Endothelial cell of umbilical vein (primary cell): ENCODE data around the gene DBR1. TPM values are rescaled to one million over a fixed set of nuclear protein-coding genes. Genes with fewer than 3 reads are reported as not detected.

ENCODE experiments used
- BruUV-seq: library from RNA; stranded (reverse); fragments of 400-500 nt; replicated peaks from 2 replicates; lab custom pipeline; 2021; lab: Mats Ljungman, UMichigan
- CTCF ChIA-PET: fragments of 300-600, 350-600 bp; sonication (Branson Sonifier 250); formaldehyde crosslinking; loops from one replicate; lab custom pipeline; 2021; ENCODE audit warnings: antibody characterized with exemption, inconsistent platforms; lab: Charles Lee
- POLR2A ChIA-PET: fragments of 300-600, 350-600 bp; sonication (Branson Sonifier 250); formaldehyde crosslinking; loops from one replicate; lab custom pipeline; 2021; ENCODE audit warnings: antibody characterized with exemption, inconsistent platforms; lab: Charles Lee
- DNase-seq: peaks from one replicate; pipeline ENCODE4 v3.0.0-alpha.2; 2011; ENCODE audit warnings: low read depth, low spot score
- FAIRE-seq: peaks from 2 replicates; lab custom pipeline; 2011; peaks lifted over from hg19 to GRCh38; lab: Jason Lieb, UNC
- H2AFZ ChIP-seq: 2 replicates; pipeline ENCODE4 v1.6.0; 2012; ENCODE audit warnings: low read depth, low read length, control low read depth, inconsistent platforms
- H3K27ac ChIP-seq: 2 replicates; pipeline ENCODE4 v1.5.1; 2011; ENCODE audit warnings: low read depth, mild to moderate bottlenecking, control low read depth, low read length, moderate library complexity; ENCODE audit not compliant: insufficient read depth
- H3K27me3 ChIP-seq, 2 experiments: 2 replicates each; pipeline versions ENCODE4 v1.6.0 to v1.6.1; 2011; ENCODE audit warnings: low read length in 2 of 2, mixed read lengths in 1 of 2; ENCODE audit not compliant: control insufficient read depth in 2 of 2, insufficient read depth in 2 of 2
- H3K36me3 ChIP-seq, 2 experiments: 2 replicates in 1 of 2; 3 replicates in 1 of 2; pipeline ENCODE4 v1.5.1; 2011; ENCODE audit warnings: low read length in 2 of 2, mild to moderate bottlenecking in 1 of 2, moderate library complexity in 1 of 2; ENCODE audit not compliant: control insufficient read depth in 2 of 2, insufficient read depth in 2 of 2; ENCODE audit errors: extremely low read depth in 1 of 2
- H3K4me1 ChIP-seq: 3 replicates; pipeline ENCODE4 v1.5.1; 2011; ENCODE audit warnings: mild to moderate bottlenecking, low read length; ENCODE audit not compliant: control insufficient read depth, insufficient read depth; ENCODE audit errors: extremely low read depth
- H3K4me2 ChIP-seq: 2 replicates; pipeline ENCODE4 v1.6.1; 2011; ENCODE audit warnings: low read length, control low read depth, mixed read lengths; ENCODE audit not compliant: insufficient read depth
- H3K4me3 ChIP-seq, 3 experiments: fragments of 200-600 bp in 1 of 3; sonication (generic), shearing (Covaris generic) in 1 of 3; replicated peaks in 1 of 3; 2 replicates each; pipeline ENCODE4 v1.5.1; 2011 to 2016; ENCODE audit warnings: control low read depth in 3 of 3, low read length in 3 of 3, mild to moderate bottlenecking in 2 of 3, inconsistent platforms in 1 of 3, low read depth in 1 of 3, moderate library complexity in 1 of 3; ENCODE audit not compliant: insufficient read depth in 1 of 3
- H3K79me2 ChIP-seq: 2 replicates; pipeline ENCODE4 v1.6.0; 2012; ENCODE audit warnings: low read length, inconsistent platforms; ENCODE audit not compliant: control insufficient read depth, insufficient read depth
- H3K9ac ChIP-seq: replicated peaks from 2 replicates; pipeline ENCODE3; 2011; ENCODE audit warnings: low read length, control low read depth; ENCODE audit not compliant: insufficient read depth; ENCODE audit errors: extremely low read depth
- H3K9me1 ChIP-seq: replicated peaks from 3 replicates; pipeline ENCODE4 v1.6.0; 2011; ENCODE audit warnings: mild to moderate bottlenecking, low read length; ENCODE audit not compliant: control insufficient read depth, insufficient read depth; ENCODE audit errors: extremely low read depth
- H3K9me3 ChIP-seq: replicated peaks from 2 replicates; pipeline ENCODE4 v1.5.1; 2012; ENCODE audit warnings: low read length, inconsistent platforms; ENCODE audit not compliant: control insufficient read depth, insufficient read depth
- H4K20me1 ChIP-seq: replicated peaks from 2 replicates; pipeline ENCODE3; 2011; ENCODE audit warnings: mild to moderate bottlenecking, low read length; ENCODE audit not compliant: control insufficient read depth, insufficient read depth; ENCODE audit errors: extremely low read depth
- EZH2 ChIP-seq: IDR thresholded peaks from 2 replicates; pipeline ENCODE4 v1.6.1; 2012; ENCODE audit warnings: borderline replicate concordance, low read depth, mild to moderate bottlenecking, moderate library complexity, low read length, inconsistent platforms; ENCODE audit not compliant: severe bottlenecking
- FOS ChIP-seq: IDR thresholded peaks from 2 replicates; pipeline ENCODE4 v1.6.1; 2011; ENCODE audit warnings: mild to moderate bottlenecking, low read length, moderate library complexity, borderline replicate concordance; ENCODE audit not compliant: insufficient read depth
- GATA2 ChIP-seq: IDR thresholded peaks from 2 replicates; pipeline ENCODE4 v1.7.0; 2011; ENCODE audit warnings: low read depth, mild to moderate bottlenecking, moderate library complexity, mixed read lengths, low read length; ENCODE audit not compliant: insufficient read length, insufficient read depth
- JUN ChIP-seq: IDR thresholded peaks from 2 replicates; pipeline ENCODE4 v1.6.1; 2011; ENCODE audit warnings: borderline replicate concordance, low read depth; ENCODE audit not compliant: insufficient read length, insufficient read depth
- MYC ChIP-seq: IDR thresholded peaks from one replicate; pipeline ENCODE4 v1.6.1; 2011; ENCODE audit warnings: mild to moderate bottlenecking, low read depth, low read length
- POLR2A ChIP-seq: IDR thresholded peaks from 2 replicates; pipeline ENCODE4 v1.6.1; 2012; ENCODE audit warnings: low read depth, mild to moderate bottlenecking, control low read depth, low read length
- POLR2AphosphoS5 ChIP-seq: IDR thresholded peaks from 2 replicates; pipeline ENCODE4 v1.6.1; 2012; ENCODE audit warnings: low read depth, mild to moderate bottlenecking, control low read depth, low read length, moderate library complexity; ENCODE audit not compliant: insufficient read depth
- dilution Hi-C: fragments of 300-500 bp; cut with MboI; formaldehyde crosslinking; loops from one replicate; pipeline ENCODE4 v1.15.0; 2019; ENCODE audit warnings: low sequenced_read_pairs; ENCODE audit not compliant: extremely low pct_ligation_motif_present
- intact Hi-C: fragments of 100-400 bp; cut with micrococcal nuclease; formaldehyde crosslinking; loops from one replicate; pipeline ENCODE4 v1.10.0; 2022
- polyA plus RNA-seq, 4 experiments: library from polyadenylated mRNA; depleted of rRNA in 3 of 4; stranded (reverse) in 3 of 4; unstranded in 1 of 4; fragments of >200 nt; gene quantifications; 2 replicates each; pipeline versions ENCODE4 v1.2.1 to v1.2.3, GENCODE V29; 2011 to 2012; ENCODE audit warnings: missing spikeins in 1 of 4
- total RNA-seq: library from RNA; stranded (reverse); gene quantifications from 2 replicates; pipeline ENCODE4 v1.2.3, GENCODE V29; 2021
- TF ChIP-seq, protein P1 (sequence below): IDR thresholded peaks from 2 replicates; pipeline ENCODE4 v1.6.1; 2011; ENCODE audit not compliant: insufficient read depth, insufficient read length
- TF ChIP-seq, protein P2 (sequence below), 2 donors: IDR thresholded peaks; 1 replicate in 1 of 2; 2 replicates in 1 of 2; pipeline ENCODE4 v1.5.1; 2011; ENCODE audit warnings: low read length in 2 of 2, mild to moderate bottlenecking in 2 of 2, moderate library complexity in 2 of 2, control low read depth in 1 of 2, inconsistent platforms in 1 of 2, low read depth in 1 of 2; ENCODE audit not compliant: insufficient read depth in 1 of 2; ENCODE audit errors: extremely low read depth in 1 of 2

DBR1 gene
- total and polyA plus RNA-seq, 2 donors (not counting 3 experiments of a cell fraction or from before 2014, with no cell fraction given), result 10.3 to 17.8 TPM

DNA sequence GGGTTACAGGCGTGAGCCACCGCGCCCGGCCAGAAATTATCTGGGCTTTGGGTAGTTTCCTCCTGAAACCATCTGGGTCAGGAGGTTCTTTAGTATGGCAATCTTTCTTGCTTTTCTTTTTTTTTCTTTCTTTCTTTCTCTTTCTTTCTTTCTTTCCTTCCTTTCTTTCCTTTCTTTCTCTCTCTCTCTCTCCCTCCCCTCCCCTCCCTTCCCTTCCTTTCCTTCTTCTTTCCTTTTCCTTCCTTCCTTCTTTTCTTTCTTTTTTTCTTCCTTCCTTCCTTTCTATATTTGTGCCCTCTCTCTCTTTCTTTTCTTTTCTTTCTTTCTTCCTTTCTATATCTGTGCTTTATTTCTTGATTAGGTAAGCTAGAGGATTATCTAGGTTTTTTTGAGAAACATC, 17.0 kb downstream of the DBR1 start:
- H2AFZ ChIP-seq, result no peak overlapping the region
- POLR2A ChIA-PET, result no interaction called here
- no peaks in the 10 kb centered on the region for H3K79me2 ChIP-seq
- CTCF ChIA-PET, result interaction anchor here (1.0 kb wide), 1 partner anchor 778 kb away, joined by 3 read pairs; no protein-coding TSS in a partner anchor
- H3K4me3 ChIP-seq, result no peak overlapping the region
- H4K20me1 ChIP-seq, result no peaks in the 10 kb centered on the region
- H3K27ac ChIP-seq, result no peak overlapping the region
- dilution Hi-C loops (no loop called here), intact Hi-C loops (no loop called here)
- TF ChIP-seq FOS (no peak), POLR2AphosphoS5 (no peak), EZH2 (no peak), GATA2 (no peak), JUN (no peak), MYC (no peak), POLR2A (no peak)
- TF ChIP-seq, protein P1, sequence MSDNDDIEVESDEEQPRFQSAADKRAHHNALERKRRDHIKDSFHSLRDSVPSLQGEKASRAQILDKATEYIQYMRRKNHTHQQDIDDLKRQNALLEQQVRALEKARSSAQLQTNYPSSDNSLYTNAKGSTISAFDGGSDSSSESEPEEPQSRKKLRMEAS, result no peak
- TF ChIP-seq, protein P2, sequence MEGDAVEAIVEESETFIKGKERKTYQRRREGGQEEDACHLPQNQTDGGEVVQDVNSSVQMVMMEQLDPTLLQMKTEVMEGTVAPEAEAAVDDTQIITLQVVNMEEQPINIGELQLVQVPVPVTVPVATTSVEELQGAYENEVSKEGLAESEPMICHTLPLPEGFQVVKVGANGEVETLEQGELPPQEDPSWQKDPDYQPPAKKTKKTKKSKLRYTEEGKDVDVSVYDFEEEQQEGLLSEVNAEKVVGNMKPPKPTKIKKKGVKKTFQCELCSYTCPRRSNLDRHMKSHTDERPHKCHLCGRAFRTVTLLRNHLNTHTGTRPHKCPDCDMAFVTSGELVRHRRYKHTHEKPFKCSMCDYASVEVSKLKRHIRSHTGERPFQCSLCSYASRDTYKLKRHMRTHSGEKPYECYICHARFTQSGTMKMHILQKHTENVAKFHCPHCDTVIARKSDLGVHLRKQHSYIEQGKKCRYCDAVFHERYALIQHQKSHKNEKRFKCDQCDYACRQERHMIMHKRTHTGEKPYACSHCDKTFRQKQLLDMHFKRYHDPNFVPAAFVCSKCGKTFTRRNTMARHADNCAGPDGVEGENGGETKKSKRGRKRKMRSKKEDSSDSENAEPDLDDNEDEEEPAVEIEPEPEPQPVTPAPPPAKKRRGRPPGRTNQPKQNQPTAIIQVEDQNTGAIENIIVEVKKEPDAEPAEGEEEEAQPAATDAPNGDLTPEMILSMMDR (IDR thresholded peaks at IDR 0.05; ENCODE audit: extremely low read depth in 1 of 2, insufficient read depth in 1 of 2, low read depth in 1 of 2, low read length in 2 of 2), result no peak
- no peak overlapping the region for H3K4me2 ChIP-seq
- H3K9me3 ChIP-seq, result no peaks in the 10 kb centered on the region
- H3K4me1 ChIP-seq, result no peaks in the 10 kb centered on the region
- no peak for FAIRE-seq
- H3K9ac ChIP-seq, result no peak overlapping the region
- H3K9me1 ChIP-seq, result no peaks in the 10 kb centered on the region
- no TSS peak for BruUV-seq
- no peak for DNase-seq
- H3K36me3 ChIP-seq, result peaks cover 3 to 4% of the 10 kb centered on the region in 2 experiments
- no peaks in the 10 kb centered on the region for H3K27me3 ChIP-seq
